Spinal cord (tissue), 10 donors: Measurements from ENCODE around the gene ZNF366. TPM values are rescaled to one million over a fixed set of nuclear protein-coding genes. Genes with fewer than 3 reads are reported as not detected.

Experiments
- DNase-seq, 6 donors: peaks; one replicate each; pipeline versions ENCODE4 v3.0.0 to v3.0.0-alpha.2; 2013 to 2015; ENCODE audit warnings: low spot score in 6 of 6, low read depth in 4 of 6
- H3K27ac ChIP-seq: one replicate; pipeline ENCODE4 v1.5.1; 2013; ENCODE audit warnings: low read depth, low read length, control low read depth
- H3K27me3 ChIP-seq: one replicate; pipeline ENCODE4 v1.6.1; 2013; ENCODE audit warnings: low read length; ENCODE audit not compliant: control insufficient read depth, insufficient read depth
- H3K36me3 ChIP-seq: one replicate; pipeline ENCODE4 v1.6.1; 2013; ENCODE audit warnings: low read length; ENCODE audit not compliant: control insufficient read depth, insufficient read depth
- H3K4me1 ChIP-seq: one replicate; pipeline ENCODE4 v1.6.1; 2013; ENCODE audit warnings: low read length; ENCODE audit not compliant: control insufficient read depth, insufficient read depth
- H3K4me3 ChIP-seq: one replicate; pipeline ENCODE4 v1.5.1; 2013; ENCODE audit warnings: low read depth, low read length, control low read depth
- H3K9me3 ChIP-seq: one replicate; pipeline ENCODE4 v1.6.1; 2013; ENCODE audit warnings: low read length; ENCODE audit not compliant: control insufficient read depth, insufficient read depth
- WGBS: methylation state at CpG from one replicate; pipeline ENCODE4 v1.1.5; 2013; ENCODE audit warnings: missing lambda C conversion rate; ENCODE audit not compliant: insufficient coverage; 5-methylcytosine and 5-hydroxymethylcytosine counted together
- polyA plus RNA-seq, 2 donors: library from polyadenylated mRNA; unstranded; fragments of 120-200 nt; gene quantifications; one replicate each; pipeline ENCODE4 v1.2.1, GENCODE V29; 2013; ENCODE audit not compliant: insufficient read length in 2 of 2
- total RNA-seq, 2 donors: library from RNA; depleted of rRNA in 1 of 2; stranded (reverse); fragments of 120-200 nt in 1 of 2; fragments of >200 nt in 1 of 2; gene quantifications; one replicate each; pipeline versions ENCODE4 v1.2.3 to v1.2.4, GENCODE V29; 2013 to 2014
- donor health status: healthy.

The ZNF366 gene
- total and polyA plus RNA-seq, 4 donors: 1.7 to 4.3 (median 3.4) TPM

DNA sequence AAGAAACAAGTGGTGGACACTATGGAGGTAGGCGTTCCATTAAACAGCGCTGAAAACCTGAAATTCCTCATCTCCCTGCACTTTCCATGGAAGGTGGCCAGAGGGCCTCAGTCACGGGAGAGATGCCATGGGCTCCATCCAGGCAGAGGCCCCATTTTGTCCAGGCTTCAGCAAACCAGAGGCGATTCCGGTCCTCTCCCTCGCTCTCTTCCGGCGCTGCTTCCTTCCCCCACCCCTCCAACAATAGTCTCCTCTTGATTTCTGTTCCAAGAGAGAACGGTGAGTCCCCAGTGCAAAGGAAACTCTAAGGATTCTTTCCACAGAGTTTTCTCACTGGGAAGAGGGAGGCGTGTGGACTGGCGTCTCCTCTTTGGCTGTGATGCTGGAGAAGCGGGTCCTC, 7.5 kb downstream of the ZNF366 start:
- no peak overlapping the region for H3K4me3 ChIP-seq
- WGBS: 91% methylated on average over 10 of the region's 12 CpGs
- H3K9me3 ChIP-seq: no peaks in the 10 kb centered on the region
- peak overlapping the region; percentile 40 for H3K27ac ChIP-seq
- no peaks in the 10 kb centered on the region for H3K36me3 ChIP-seq
- H3K27me3 ChIP-seq: no peaks in the 10 kb centered on the region
- H3K4me1 ChIP-seq: peaks cover 3% of the 10 kb centered on the region
- no peak for DNase-seq

DNA sequence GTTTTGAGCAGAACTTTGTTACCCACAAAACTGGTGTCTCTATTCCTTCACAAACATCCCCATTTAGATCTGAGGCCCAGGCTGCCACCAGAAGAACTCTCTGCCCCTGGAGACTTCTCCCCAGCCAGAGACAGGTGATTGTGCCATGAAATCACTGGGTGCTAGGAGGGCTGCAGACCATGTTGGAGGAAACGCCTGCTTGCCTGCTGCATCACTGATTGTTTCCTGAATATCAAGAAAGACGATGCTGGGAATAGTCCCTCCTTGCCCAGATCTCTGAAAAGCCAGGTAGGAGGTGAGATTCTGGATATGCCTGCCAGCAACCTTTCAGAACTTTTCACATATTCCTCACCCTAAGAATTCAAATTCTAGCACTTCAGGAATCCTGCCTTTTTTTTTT, 8.1 kb downstream of the ZNF366 start:
- 100% methylated on average over 1 of the region's 2 CpGs for WGBS
- peaks cover 3% of the 10 kb centered on the region for H3K4me1 ChIP-seq
- no peak overlapping the region for H3K27ac ChIP-seq
- H3K27me3 ChIP-seq: no peaks in the 10 kb centered on the region
- no peak overlapping the region for H3K4me3 ChIP-seq
- DNase-seq: no peak
- H3K36me3 ChIP-seq: no peaks in the 10 kb centered on the region
- H3K9me3 ChIP-seq: no peaks in the 10 kb centered on the region

DNA sequence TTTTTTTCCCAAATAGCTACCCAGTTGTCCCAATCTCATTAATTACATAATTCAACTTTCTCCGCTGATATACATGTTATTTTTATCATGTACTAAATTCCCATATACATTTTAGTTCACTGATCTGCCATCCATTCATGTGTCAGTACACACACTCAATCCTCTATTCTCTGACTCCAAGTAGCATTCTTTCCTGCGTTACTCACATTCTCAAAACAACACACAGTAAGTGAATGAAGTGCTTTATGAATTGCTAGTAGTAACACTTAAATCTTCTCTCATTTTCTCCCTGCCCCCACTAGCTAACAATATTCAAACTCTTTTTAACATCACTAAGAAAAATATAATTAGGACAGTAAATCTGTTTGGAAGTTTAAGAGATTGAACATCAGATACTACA, 8.9 kb downstream of the ZNF366 start:
- peaks cover 3% of the 10 kb centered on the region for H3K4me1 ChIP-seq
- no CpG with 5 or more reads among the region's 2 CpGs for WGBS
- H3K4me3 ChIP-seq: no peak overlapping the region
- no peak for DNase-seq
- H3K27ac ChIP-seq: no peak overlapping the region
- no peaks in the 10 kb centered on the region for H3K27me3 ChIP-seq
- no peaks in the 10 kb centered on the region for H3K36me3 ChIP-seq
- H3K9me3 ChIP-seq: no peaks in the 10 kb centered on the region

DNA sequence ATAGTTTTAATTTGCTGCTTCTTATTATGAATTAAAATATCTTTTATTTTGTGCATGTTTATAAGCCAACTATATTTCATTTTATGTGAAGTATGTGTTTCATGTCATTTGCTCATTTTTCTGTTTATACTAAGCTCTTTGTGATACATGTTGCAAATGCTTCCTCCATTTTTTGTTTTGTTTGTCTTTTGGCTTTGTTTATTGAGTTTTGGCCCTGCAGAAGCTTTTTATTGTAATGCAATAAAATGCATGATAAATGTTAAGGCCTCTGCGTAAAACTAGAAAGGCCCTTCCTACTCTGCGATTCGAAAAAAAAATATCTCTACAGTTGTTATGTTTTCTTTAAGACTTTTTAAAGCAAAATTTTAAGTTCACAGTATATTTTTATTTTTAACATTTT, 9.4 kb downstream of the ZNF366 start:
- no peaks in the 10 kb centered on the region for H3K36me3 ChIP-seq
- no peak for DNase-seq
- WGBS: no CpG with 5 or more reads among the region's 3 CpGs
- H3K27ac ChIP-seq: no peak overlapping the region
- no peaks in the 10 kb centered on the region for H3K27me3 ChIP-seq
- H3K4me3 ChIP-seq: no peak overlapping the region
- peaks cover 3% of the 10 kb centered on the region for H3K4me1 ChIP-seq
- no peaks in the 10 kb centered on the region for H3K9me3 ChIP-seq

DNA sequence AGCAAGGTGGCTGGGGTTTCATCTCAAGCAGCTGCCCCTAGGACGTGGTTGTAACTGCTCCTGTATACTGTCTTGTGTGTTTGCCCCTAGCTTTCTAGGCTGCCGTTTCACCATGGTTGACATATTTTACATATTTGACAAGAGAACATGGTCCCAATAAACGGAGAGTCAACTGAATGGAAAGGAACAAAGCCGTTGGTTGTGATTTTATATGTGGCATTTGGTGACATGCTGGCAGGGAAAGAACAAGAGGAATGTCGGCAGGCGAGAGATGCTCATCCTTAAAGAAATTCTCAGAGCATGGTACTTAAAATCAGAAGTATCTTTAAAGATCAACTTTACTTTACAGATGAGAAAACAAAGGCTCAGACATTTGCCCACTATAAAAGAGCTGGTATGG, 11.8 kb downstream of the ZNF366 start:
- no peak for DNase-seq
- Histone ChIP-seq H3K27ac (no peak overlapping the region), H3K4me1 (peaks cover 3% of the 10 kb centered on the region), H3K27me3 (no peaks in the 10 kb centered on the region), H3K4me3 (no peak overlapping the region), H3K36me3 (no peaks in the 10 kb centered on the region), H3K9me3 (no peaks in the 10 kb centered on the region)
- WGBS: 80% methylated on average over 1 of the region's 6 CpGs

DNA sequence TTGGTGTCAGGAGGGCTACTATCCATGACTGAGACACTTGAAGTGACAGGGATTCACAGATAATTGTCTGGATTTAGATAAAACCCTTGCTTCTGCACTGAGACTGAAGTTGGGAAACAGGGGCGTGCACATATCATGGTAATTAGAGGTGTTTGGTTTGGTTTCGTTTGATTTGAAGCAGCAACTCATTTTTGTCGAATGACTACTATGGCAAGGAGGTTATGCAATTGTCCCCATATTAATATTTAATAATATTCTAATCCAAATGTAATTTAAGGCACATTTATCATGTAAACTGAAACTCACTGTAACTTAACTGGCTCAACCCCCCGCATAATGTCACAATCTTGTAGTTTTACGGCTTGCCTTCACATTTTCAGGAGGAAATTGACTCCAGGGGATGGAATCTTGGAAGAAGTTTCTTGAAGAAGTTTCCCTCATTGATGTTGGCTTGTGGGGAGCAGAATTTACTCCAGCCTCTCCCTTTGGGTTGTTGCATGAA, 12.5 kb downstream of the ZNF366 start:
- H3K36me3 ChIP-seq: no peaks in the 10 kb centered on the region
- no peak overlapping the region for H3K4me3 ChIP-seq
- DNase-seq: no peak
- WGBS: no CpG with 5 or more reads among the region's 5 CpGs
- no peaks in the 10 kb centered on the region for H3K4me1 ChIP-seq
- H3K9me3 ChIP-seq: no peaks in the 10 kb centered on the region
- no peak overlapping the region for H3K27ac ChIP-seq
- H3K27me3 ChIP-seq: no peaks in the 10 kb centered on the region

DNA sequence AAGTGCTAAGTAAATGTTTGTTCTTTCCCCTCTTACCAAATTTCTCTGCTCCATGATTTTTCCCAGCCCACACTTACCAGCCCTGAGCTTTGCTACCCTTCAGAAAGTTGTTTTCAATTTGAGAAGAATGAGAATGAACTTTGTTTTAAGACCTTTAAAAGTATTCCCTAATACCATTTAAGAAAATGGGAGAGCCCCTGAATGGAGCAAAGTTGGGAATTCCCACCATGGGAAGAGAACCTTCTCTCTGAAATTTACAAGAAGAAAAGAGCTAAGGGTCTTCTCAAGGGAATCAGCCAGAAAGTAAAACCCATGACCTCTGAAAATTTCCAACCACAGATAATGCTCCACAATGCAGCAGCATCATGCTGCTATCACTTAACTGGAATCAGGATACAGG, 17.7 kb downstream of the ZNF366 start:
- no peak overlapping the region for H3K4me3 ChIP-seq
- H3K4me1 ChIP-seq: no peaks in the 10 kb centered on the region
- H3K9me3 ChIP-seq: no peaks in the 10 kb centered on the region
- no peak for DNase-seq
- no peaks in the 10 kb centered on the region for H3K36me3 ChIP-seq
- no peaks in the 10 kb centered on the region for H3K27me3 ChIP-seq
- H3K27ac ChIP-seq: no peak overlapping the region

DNA sequence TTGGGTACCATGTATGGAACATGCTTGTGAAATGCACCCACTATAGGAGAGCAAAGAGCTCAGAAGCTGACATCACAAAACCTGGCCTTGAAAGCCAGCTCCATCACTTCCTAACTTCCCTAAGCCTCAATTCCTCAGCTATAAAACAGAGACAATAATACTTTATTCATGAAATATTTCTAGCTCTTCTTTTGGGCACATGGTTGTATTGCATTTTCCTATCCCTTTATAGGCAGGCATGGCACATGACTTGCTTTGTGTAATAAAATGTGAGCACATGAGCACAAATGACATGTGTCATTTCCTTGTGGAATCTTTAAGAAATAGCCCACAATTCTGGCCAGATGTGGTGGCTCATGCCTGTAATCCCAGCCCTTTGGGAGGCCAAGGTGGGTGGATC, 18.5 kb downstream of the ZNF366 start:
- no peaks in the 10 kb centered on the region for H3K36me3 ChIP-seq
- no peak overlapping the region for H3K27ac ChIP-seq
- no peaks in the 10 kb centered on the region for H3K27me3 ChIP-seq
- H3K4me1 ChIP-seq: no peaks in the 10 kb centered on the region
- no peak overlapping the region for H3K4me3 ChIP-seq
- H3K9me3 ChIP-seq: no peaks in the 10 kb centered on the region
- DNase-seq: no peak

DNA sequence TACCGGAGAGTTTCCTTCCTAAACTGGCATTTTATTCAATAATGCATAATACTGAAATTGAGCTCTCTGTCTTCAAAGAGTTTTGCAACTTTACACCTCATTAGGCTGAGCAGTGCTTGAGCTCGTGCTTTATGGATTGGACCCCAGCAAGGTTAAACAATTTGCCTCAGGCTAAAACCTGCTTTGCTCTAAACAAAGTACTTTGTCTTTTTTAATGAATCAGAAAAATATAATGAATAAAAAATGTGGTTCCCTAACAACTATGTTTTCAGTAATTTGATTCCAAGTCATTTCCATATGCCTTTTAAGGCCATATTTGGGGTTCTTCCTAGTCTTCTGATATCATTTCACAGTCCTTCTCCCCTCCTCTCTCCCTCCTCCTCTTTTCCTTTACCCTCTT, 20.0 kb downstream of the ZNF366 start:
- no peaks in the 10 kb centered on the region for H3K4me1 ChIP-seq
- no peak overlapping the region for H3K4me3 ChIP-seq
- no peak overlapping the region for H3K27ac ChIP-seq
- no CpG with 5 or more reads among the region's 2 CpGs for WGBS
- H3K27me3 ChIP-seq: no peaks in the 10 kb centered on the region
- DNase-seq: no peak
- H3K9me3 ChIP-seq: no peaks in the 10 kb centered on the region
- H3K36me3 ChIP-seq: no peaks in the 10 kb centered on the region

DNA sequence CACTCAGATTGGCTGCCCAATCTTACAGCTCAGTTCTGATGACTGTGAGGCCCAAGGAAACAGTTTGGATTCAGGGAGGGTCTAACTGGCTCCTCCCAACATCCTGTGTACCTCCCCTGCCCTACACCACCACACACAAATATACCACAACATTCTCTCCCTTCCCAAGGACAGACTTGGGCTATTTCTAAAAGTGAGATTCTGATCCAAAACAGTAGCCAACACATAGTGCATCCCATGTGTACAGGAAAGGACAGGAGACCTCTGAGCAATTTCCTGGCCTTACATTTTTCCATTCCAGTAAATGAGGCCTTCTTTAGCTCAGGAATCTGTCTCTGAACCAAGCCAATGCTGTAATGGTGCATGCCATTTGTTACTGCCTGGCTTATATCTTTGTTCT, 20.8 kb downstream of the ZNF366 start:
- Histone ChIP-seq H3K27me3 (no peaks in the 10 kb centered on the region), H3K9me3 (no peaks in the 10 kb centered on the region), H3K27ac (no peak overlapping the region), H3K4me1 (no peaks in the 10 kb centered on the region), H3K4me3 (no peak overlapping the region), H3K36me3 (no peaks in the 10 kb centered on the region)
- DNase-seq: no peak
